ENCODE data around the gene ACKR3. TPM values are rescaled to one million over a fixed set of nuclear protein-coding genes. Genes with fewer than 3 reads are reported as not detected.
A peak's percentile ranks its signal among the peaks of the same experiment; 100 is the strongest.

ACKR3 gene
- total RNA-seq, 4 donors from 2014 or later: 6.3 to 49.5 (median 22.2) TPM

GRCh38 chr2:236574424-236575145, 5.0 kb downstream of the ACKR3 start:
- DNase-seq: no peak
- Histone ChIP-seq H3K9me3 (no peaks in the 10 kb centered on the region), H3K4me3 (peak overlapping the region in 1 of 4 donors; percentile 57)

GRCh38 chr2:236575510-236575909, 5.9 kb downstream of the ACKR3 start:
- Histone ChIP-seq H3K27me3 (no peaks in the 10 kb centered on the region), H3K36me3 (peaks cover 0 to 2% (median 0%) of the 10 kb centered on the region in 3 donors), H3K9me3 (no peaks in the 10 kb centered on the region), H3K27ac (peak overlapping the region in 2 of 4 donors; percentile 66 to 88), H3K4me1 (peaks cover 0 to 15% (median 3%) of the 10 kb centered on the region in 4 donors), H3K4me3 (no peak overlapping the region)
- no peak for DNase-seq
- TF ChIP-seq CTCF (IDR thresholded peaks at IDR 0.05): no peak
- no peak for TF ChIP-seq POLR2A (IDR thresholded peaks at IDR 0.05)

More at GRCh38 chr2:236574424-236575145, 5.0 kb downstream of the ACKR3 start:
- H3K27me3 ChIP-seq: no peaks in the 10 kb centered on the region
- H3K27ac ChIP-seq: peak overlapping the region in 2 of 4 donors; percentile 62 to 88
- TF ChIP-seq CTCF (IDR thresholded peaks at IDR 0.05): no peak
- TF ChIP-seq POLR2A (IDR thresholded peaks at IDR 0.05): no peak
- peaks cover 0 to 15% (median 4%) of the 10 kb centered on the region in 4 donors for H3K4me1 ChIP-seq
- no peaks in the 10 kb centered on the region for H3K36me3 ChIP-seq

- no peak for DNase-seq
- H3K27me3 ChIP-seq: no peaks in the 10 kb centered on the region
- no peaks in the 10 kb centered on the region for H3K9me3 ChIP-seq
- H3K4me1 ChIP-seq: peaks cover 0 to 15% (median 1%) of the 10 kb centered on the region in 4 donors
- no peak overlapping the region for H3K4me3 ChIP-seq
- peak overlapping the region in 2 of 4 donors; percentile 66 to 88 for H3K27ac ChIP-seq
- peaks cover 0 to 8% (median 0%) of the 10 kb centered on the region in 3 donors for H3K36me3 ChIP-seq
- TF ChIP-seq POLR2A (IDR thresholded peaks at IDR 0.05): no peak
- no peak for TF ChIP-seq CTCF (IDR thresholded peaks at IDR 0.05)
Measured at GRCh38 chr2:236576087-236576486, 6.5 kb downstream of the ACKR3 start.

DNA sequence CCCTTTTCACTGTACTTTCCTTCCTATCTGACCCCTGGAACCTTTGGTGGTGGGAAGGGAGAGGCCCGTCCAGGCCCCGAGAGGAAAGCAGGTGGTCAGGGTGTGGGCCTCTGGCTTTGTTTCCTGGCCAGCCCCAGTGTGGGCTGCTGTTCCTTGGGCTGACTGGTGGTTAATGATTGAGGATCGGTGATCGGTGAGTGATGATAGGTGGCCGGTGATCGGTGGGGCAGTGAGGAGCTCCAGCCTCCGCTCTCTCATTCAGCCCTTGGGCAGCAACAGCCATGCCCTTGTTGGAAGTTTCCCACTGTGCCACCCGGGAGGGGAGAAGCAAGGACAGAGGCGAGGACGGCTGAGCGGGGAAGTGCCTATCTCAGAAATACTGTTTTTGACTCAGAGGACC, 7.3 kb downstream of the ACKR3 start:
- TF ChIP-seq CTCF (IDR thresholded peaks at IDR 0.05): no peak
- no peak for TF ChIP-seq POLR2A (IDR thresholded peaks at IDR 0.05)
- Histone ChIP-seq H3K27me3 (no peaks in the 10 kb centered on the region), H3K9me3 (no peaks in the 10 kb centered on the region), H3K36me3 (peaks cover 0 to 15% (median 0%) of the 10 kb centered on the region in 3 donors), H3K4me1 (peaks cover 0 to 15% (median 0%) of the 10 kb centered on the region in 4 donors), H3K27ac (peak overlapping the region in 3 of 4 donors; percentile 2 to 88 (median 66)), H3K4me3 (no peak overlapping the region)
- no peak for DNase-seq

GRCh38 chr2:236577481-236578410, 8.1 kb downstream of the ACKR3 start:
- Histone ChIP-seq H3K4me3 (no peak overlapping the region), H3K27ac (peak overlapping the region in 2 of 4 donors; percentile 66 to 88)

More at GRCh38 chr2:236577481-236578410, 8.1 kb downstream of the ACKR3 start:
- no peaks in the 10 kb centered on the region for H3K27me3 ChIP-seq
- no peaks in the 10 kb centered on the region for H3K9me3 ChIP-seq
- peaks cover 0 to 19% (median 0%) of the 10 kb centered on the region in 3 donors for H3K36me3 ChIP-seq
- peaks cover 0 to 15% (median 0%) of the 10 kb centered on the region in 4 donors for H3K4me1 ChIP-seq
- DNase-seq: no peak
- TF ChIP-seq CTCF (IDR thresholded peaks at IDR 0.05): no peak
- TF ChIP-seq POLR2A (IDR thresholded peaks at IDR 0.05): no peak
